HEK293T (cell line): ENCODE data around the gene NBPF4.
A peak's percentile ranks its signal among the peaks of the same experiment; 100 is the strongest.
"Not testable (repeated sequence)": the region's sequence is repeated elsewhere in the genome, so short reads cannot be mapped to it uniquely, and the experiment has no call there.

Experiments used
- CTCF ChIA-PET: fragments of 350-600 bp; formaldehyde crosslinking; extraction: SDS; loops from one replicate; lab custom pipeline; 2021; ENCODE audit warnings: antibody characterized with exemption, inconsistent platforms; lab: Yijun Ruan, JAX
- POLR2A ChIA-PET: fragments of 350-600 bp; formaldehyde crosslinking; extraction: SDS; loops from one replicate; lab custom pipeline; 2020; ENCODE audit warnings: antibody characterized with exemption, inconsistent platforms; lab: Yijun Ruan, JAX
- DNase-seq: peaks from one replicate; pipeline ENCODE4 v3.0.0; 2012; ENCODE audit warnings: mixed read lengths; ENCODE audit errors: extremely low spot score
- ARNT ChIP-seq: fragments of 450-650 bp; IDR thresholded peaks from 2 replicates; pipeline ENCODE4 v1.6.1; 2017; ENCODE audit warnings: mild to moderate bottlenecking
- BHLHE40 ChIP-seq: fragments of 450-650 bp; IDR thresholded peaks from 2 replicates; pipeline ENCODE4 v1.6.1; 2016; ENCODE audit warnings: mild to moderate bottlenecking, moderate library complexity, borderline replicate concordance
- CTBP1 ChIP-seq: fragments of 450-650 bp; IDR thresholded peaks from 2 replicates; pipeline ENCODE4 v1.6.1; 2016; ENCODE audit warnings: borderline replicate concordance
- ELF4 ChIP-seq: fragments of 450-650 bp; IDR thresholded peaks from 2 replicates; pipeline ENCODE4 v1.6.1; 2017; ENCODE audit warnings: antibody characterized with exemption
- FOXA1 ChIP-seq: fragments of 450-650 bp; IDR thresholded peaks from 2 replicates; pipeline ENCODE4 v1.6.1; 2016; ENCODE audit warnings: mild to moderate bottlenecking
- FOXK2 ChIP-seq: fragments of 450-650 bp; IDR thresholded peaks from 2 replicates; pipeline ENCODE4 v1.6.1; 2016; ENCODE audit warnings: mild to moderate bottlenecking
- FOXM1 ChIP-seq: fragments of 450-650 bp; IDR thresholded peaks from 2 replicates; pipeline ENCODE4 v1.6.1; 2017; ENCODE audit warnings: mild to moderate bottlenecking, borderline replicate concordance
- HDGF ChIP-seq: fragments of 450-650 bp; IDR thresholded peaks from 2 replicates; pipeline ENCODE4 v1.6.1; 2017; ENCODE audit warnings: antibody characterized with exemption, borderline replicate concordance
- L3MBTL2 ChIP-seq: fragments of 450-650 bp; conservative IDR thresholded peaks from 2 replicates; pipeline ENCODE4 v1.6.1; 2016; ENCODE audit warnings: mild to moderate bottlenecking
- LEF1 ChIP-seq: fragments of 450-650 bp; IDR thresholded peaks from 2 replicates; pipeline ENCODE4 v1.6.1; 2017; ENCODE audit warnings: mild to moderate bottlenecking, borderline replicate concordance
- NFRKB ChIP-seq: fragments of 450-650 bp; IDR thresholded peaks from 2 replicates; pipeline ENCODE4 v1.6.1; 2016; ENCODE audit warnings: mild to moderate bottlenecking, moderate library complexity
- PKNOX1 ChIP-seq: fragments of 450-650 bp; IDR thresholded peaks from 2 replicates; pipeline ENCODE4 v1.6.1; 2016
- SP1 ChIP-seq: fragments of 450-650 bp; IDR thresholded peaks from 2 replicates; pipeline ENCODE4 v1.6.1; 2017
- SUZ12 ChIP-seq: fragments of 450-650 bp; IDR thresholded peaks from 2 replicates; pipeline ENCODE4 v1.6.1; 2016; ENCODE audit warnings: mild to moderate bottlenecking
- TARDBP ChIP-seq: fragments of 450-650 bp; IDR thresholded peaks from 2 replicates; pipeline ENCODE4 v1.6.1; 2016
- ZNF384 ChIP-seq: fragments of 450-650 bp; IDR thresholded peaks from 2 replicates; pipeline ENCODE4 v1.6.1; 2016

The NBPF4 gene

GRCh38 chr1:108216028-108216890 is 27.6 kb downstream of the NBPF4 start:
- POLR2A ChIA-PET, DNase-seq, CTCF ChIA-PET: not testable (repeated sequence)

- POLR2A ChIA-PET, DNase-seq: not testable (repeated sequence)
- peak; percentile 97 for TF ChIP-seq ZNF384
- CTCF ChIA-PET: interaction anchor here (0.6 kb wide), 1 partner anchor 141 kb away, joined by 4 read pairs; no protein-coding TSS in a partner anchor
Observed at GRCh38 chr1:108214641-108215465, 29.0 kb downstream of the NBPF4 start.

- ChIA-PET CTCF (interaction anchor here (0.7 to 0.9 kb wide), 2 partner anchors 92 to 429 kb away, joined by 3 read pairs; no protein-coding TSS in a partner anchor), POLR2A (no interaction called here)
- DNase-seq: no peak
- TF ChIP-seq BHLHE40 (no peak), TARDBP (no peak), FOXA1 (no peak), ZNF384 (no peak), ARNT (no peak), SUZ12 (no peak), L3MBTL2 (no peak), FOXK2 (no peak), CTBP1 (no peak), LEF1 (no peak)
Observed at GRCh38 chr1:108211014-108211413, 32.9 kb downstream of the NBPF4 start.

GRCh38 chr1:108209456-108210108 is 34.3 kb downstream of the NBPF4 start:
- POLR2A ChIA-PET: interaction anchor here (1.1 kb wide), 1 partner anchor 9 kb away, joined by 15 read pairs; the partner anchor contains the start of gene SLC25A24
- TF ChIP-seq PKNOX1 (no peak), CTBP1 (no peak), NFRKB (no peak), ZNF384 (no peak), ARNT (no peak), TARDBP (no peak), FOXM1 (no peak), BHLHE40 (no peak), LEF1 (no peak), SP1 (no peak), FOXK2 (no peak), FOXA1 (no peak), L3MBTL2 (no peak), HDGF (no peak), ELF4 (no peak), SUZ12 (no peak)
- CTCF ChIA-PET: interaction anchor here (1.7 kb wide), 1 partner anchor 9 kb away, joined by 7 read pairs; the partner anchor contains the start of gene SLC25A24
- DNase-seq: no peak

GRCh38 chr1:108208724-108209446 is 35.0 kb downstream of the NBPF4 start:
- POLR2A ChIA-PET: interaction anchor here (1.1 kb wide), 1 partner anchor 8 kb away, joined by 15 read pairs; the partner anchor contains the start of gene SLC25A24
- CTCF ChIA-PET: interaction anchor here (1.7 kb wide), 1 partner anchor 8 kb away, joined by 7 read pairs; the partner anchor contains the start of gene SLC25A24
- no peak for TF ChIP-seq SUZ12
- no peak for TF ChIP-seq HDGF
- TF ChIP-seq FOXM1: no peak
- DNase-seq: no peak

GRCh38 chr1:108203582-108203981 is 40.3 kb downstream of the NBPF4 start:
- DNase-seq, POLR2A ChIA-PET, CTCF ChIA-PET: not testable (repeated sequence)

- ChIA-PET POLR2A (no interaction called here), CTCF (no interaction called here)
- TF ChIP-seq PKNOX1: no peak
- TF ChIP-seq ZNF384: no peak
- no peak for DNase-seq
Observed at GRCh38 chr1:108201687-108202086, 42.2 kb downstream of the NBPF4 start.
